Measurements from ENCODE around the gene CDKN2B-AS1.

Gene CDKN2B-AS1

GRCh38 chr9:22008717-22009505 is 14.3 kb downstream of the CDKN2B-AS1 start, which contains the start of gene CDKN2B (continued):
- TF ChIP-seq ZBTB11 (tag by site-specific recombination; conservative IDR thresholded peaks at IDR 0.05; ENCODE audit: low read depth) = no peak
- TF ChIP-seq ZNF112 (tag by site-specific recombination; IDR thresholded peaks at IDR 0.05) = no peak
- no peak for TF ChIP-seq ZNF426 (tag by site-specific recombination; IDR thresholded peaks at IDR 0.05)
- TF ChIP-seq TRIM28 (IDR thresholded peaks at IDR 0.05; ENCODE audit: borderline replicate concordance, low read length) = no peak; the same call in 1 of the 2 replicates
- no peak for TF ChIP-seq ZNF248 (tag by site-specific recombination; IDR thresholded peaks at IDR 0.05)
- TF ChIP-seq ZNF169 (tag by site-specific recombination; IDR thresholded peaks at IDR 0.05) = no peak
- no peak for TF ChIP-seq ZNF658 (tag by site-specific recombination; IDR thresholded peaks at IDR 0.05)
- TF ChIP-seq ZNF10 (tag by site-specific recombination; IDR thresholded peaks at IDR 0.05) = no peak
- peak; percentile 71; the same call in 1 of the 2 replicates for TF ChIP-seq MZF1 (tag by site-specific recombination; IDR thresholded peaks at IDR 0.05; ENCODE audit: borderline replicate concordance)
- TF ChIP-seq ZNF202 (tag by site-specific recombination; IDR thresholded peaks at IDR 0.05; ENCODE audit: borderline replicate concordance) = no peak
- 0 out of 2 replicates have a peak, but pooled peaks have one; percentile 4 for TF ChIP-seq FEZF1 (tag by site-specific recombination; IDR thresholded peaks at IDR 0.05)
- no peak for TF ChIP-seq ZNF514 (tag by site-specific recombination; IDR thresholded peaks at IDR 0.05)
- TF ChIP-seq PRDM1 (tag by site-specific recombination; IDR thresholded peaks at IDR 0.05) = 0 out of 2 replicates have a peak, but pooled peaks have one; percentile 31
- no peak for TF ChIP-seq ZNF26 (tag by site-specific recombination; IDR thresholded peaks at IDR 0.05)
- peak; percentile 80 for TF ChIP-seq ZBTB10 (tag by site-specific recombination; IDR thresholded peaks at IDR 0.05)
- TF ChIP-seq SALL2 (tag by site-specific recombination; IDR thresholded peaks at IDR 0.05; ENCODE audit: borderline replicate concordance) = no peak
- no peak for TF ChIP-seq INSM2 (tag by site-specific recombination; IDR thresholded peaks at IDR 0.05)
- no peak for TF ChIP-seq ZNF518A (tag by site-specific recombination; conservative IDR thresholded peaks at IDR 0.05; ENCODE audit: low read depth)
- TF ChIP-seq SP3 (tag by site-specific recombination; IDR thresholded peaks at IDR 0.05) = peak; percentile 78
- no peak for TF ChIP-seq ZNF544 (tag by site-specific recombination; IDR thresholded peaks at IDR 0.05)
- no peak for TF ChIP-seq ZNF239 (tag by site-specific recombination; IDR thresholded peaks at IDR 0.05)
- TF ChIP-seq ZXDB (tag by site-specific recombination; IDR thresholded peaks at IDR 0.05) = peak; percentile 74
- TF ChIP-seq ZNF555 (tag by site-specific recombination; conservative IDR thresholded peaks at IDR 0.05) = no peak
- TF ChIP-seq OVOL3 (tag by site-specific recombination; IDR thresholded peaks at IDR 0.05) = no peak
- no peak for TF ChIP-seq YY2 (tag by site-specific recombination; IDR thresholded peaks at IDR 0.05)
- no peak for TF ChIP-seq EGR2 (tag by site-specific recombination; IDR thresholded peaks at IDR 0.05; ENCODE audit: low read depth)
